GM18505 (cell line): ENCODE measurements around the gene NPNT.

ENCODE experiments used
- ATAC-seq: cut with Tn5 transposase; IDR thresholded peaks from one replicate; pipeline ENCODE4 v1.9.1; 2021; ENCODE audit not compliant: unreplicated experiment
- POLR2A ChIP-seq: IDR thresholded peaks from 4 replicates; pipeline ENCODE4 v1.6.1; 2011; ENCODE audit warnings: borderline replicate concordance; ENCODE audit not compliant: insufficient read depth, insufficient read length; ENCODE audit errors: extremely low read depth

NPNT gene

DNA sequence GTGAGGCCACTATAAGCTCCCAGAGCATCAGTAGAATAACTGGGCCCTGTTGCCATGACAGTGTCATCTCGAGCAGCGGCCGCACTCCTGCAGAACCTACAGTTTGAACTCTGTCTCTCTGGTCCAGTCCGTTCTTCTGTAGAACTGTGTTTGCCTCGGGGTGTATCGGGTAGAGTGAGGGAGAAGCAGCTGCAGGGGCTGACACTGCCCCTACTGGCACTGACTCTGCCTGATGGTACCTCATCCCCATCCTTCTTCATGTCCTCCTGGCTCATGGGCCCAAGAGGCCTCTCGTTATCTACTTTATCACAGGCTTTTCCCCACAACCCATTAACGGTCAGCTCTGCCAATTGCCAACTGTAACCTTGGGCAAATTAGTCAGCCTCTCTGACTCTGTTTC lies 96.5 kb downstream of the NPNT start:
- no peak for TF ChIP-seq POLR2A
- no peak for ATAC-seq

DNA sequence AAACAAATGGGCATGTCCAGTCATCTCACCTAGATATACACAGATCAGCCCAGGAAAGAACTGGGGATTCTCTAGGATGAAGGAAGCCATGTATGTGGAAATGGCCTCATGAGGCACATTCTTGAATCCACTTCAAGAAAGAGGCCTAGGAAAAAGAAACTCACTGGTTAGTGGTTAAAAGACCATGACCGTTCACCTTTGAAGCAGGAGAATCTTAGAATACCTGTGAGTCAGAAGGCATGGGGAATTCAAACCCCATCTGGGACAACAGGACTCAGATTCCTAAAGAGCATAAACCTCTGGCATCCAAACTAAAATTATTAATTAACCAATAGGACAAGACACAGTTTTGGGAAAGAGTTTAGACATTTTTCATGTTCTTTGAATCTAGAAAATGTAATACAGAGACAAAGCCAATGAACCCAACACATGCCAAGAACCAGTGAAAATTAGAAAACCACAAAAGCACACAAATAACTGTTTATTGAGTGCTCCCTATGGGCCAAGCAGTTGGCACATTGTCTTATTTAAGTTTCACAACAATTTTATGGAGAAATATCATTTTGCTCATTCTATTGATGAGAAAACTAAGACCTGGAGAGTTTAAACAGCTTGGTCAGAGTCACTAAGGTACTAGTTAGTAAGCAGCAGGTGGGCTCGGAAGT lies 97.5 kb downstream of the NPNT start:
- no peak for ATAC-seq
- TF ChIP-seq POLR2A: no peak

DNA sequence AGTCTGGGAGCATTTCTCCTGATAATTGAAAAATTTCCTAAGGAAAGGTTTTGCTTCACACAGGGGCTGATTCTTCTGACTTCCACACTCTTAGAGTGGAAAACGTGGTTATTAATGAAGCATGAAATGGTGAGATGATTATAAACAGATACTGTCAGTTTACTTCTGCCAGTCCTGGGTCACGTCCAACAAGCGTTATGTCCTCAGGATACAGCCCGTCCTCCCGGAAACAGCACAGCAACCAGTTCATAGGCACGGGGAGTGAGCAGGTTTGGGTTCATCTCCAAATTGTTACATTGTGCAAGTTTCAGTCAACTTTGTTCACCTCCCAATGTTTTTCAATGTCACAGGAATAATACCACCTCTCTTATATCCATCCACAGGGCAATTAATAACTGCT lies 98.8 kb downstream of the NPNT start:
- no peak for TF ChIP-seq POLR2A
- ATAC-seq: no peak

DNA sequence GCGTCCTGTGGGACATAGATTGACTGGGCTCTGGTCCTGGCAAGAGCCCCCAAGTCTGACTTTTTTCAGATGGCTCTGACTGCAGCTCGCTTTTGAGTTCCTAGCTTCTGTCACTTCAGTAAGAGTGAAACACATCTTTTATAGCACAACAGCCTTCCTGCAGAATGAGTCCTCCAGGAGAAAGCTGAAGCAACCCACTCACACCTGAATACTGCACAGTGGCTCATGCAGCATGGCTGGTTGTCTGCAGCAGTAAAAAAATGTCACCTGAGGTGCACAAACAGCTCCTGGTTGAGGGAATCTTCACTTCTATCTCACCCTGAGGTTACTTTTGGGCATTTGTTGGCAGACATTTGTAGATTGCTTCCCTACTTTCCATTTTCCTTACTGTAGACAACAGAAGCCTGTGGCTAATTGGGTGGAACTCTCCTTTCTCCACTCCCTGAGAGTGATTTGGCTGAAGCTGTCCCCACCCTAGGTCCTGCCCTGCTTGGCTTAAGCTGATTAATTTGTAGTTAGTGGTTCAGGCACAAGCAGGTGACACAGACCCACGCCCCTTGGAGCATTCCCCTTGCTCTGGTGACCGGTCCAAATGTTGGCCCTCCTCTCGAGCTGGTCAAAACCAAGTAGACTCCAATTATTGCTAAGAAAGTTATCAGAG lies 99.7 kb downstream of the NPNT start:
- no peak for ATAC-seq
- no peak for TF ChIP-seq POLR2A

DNA sequence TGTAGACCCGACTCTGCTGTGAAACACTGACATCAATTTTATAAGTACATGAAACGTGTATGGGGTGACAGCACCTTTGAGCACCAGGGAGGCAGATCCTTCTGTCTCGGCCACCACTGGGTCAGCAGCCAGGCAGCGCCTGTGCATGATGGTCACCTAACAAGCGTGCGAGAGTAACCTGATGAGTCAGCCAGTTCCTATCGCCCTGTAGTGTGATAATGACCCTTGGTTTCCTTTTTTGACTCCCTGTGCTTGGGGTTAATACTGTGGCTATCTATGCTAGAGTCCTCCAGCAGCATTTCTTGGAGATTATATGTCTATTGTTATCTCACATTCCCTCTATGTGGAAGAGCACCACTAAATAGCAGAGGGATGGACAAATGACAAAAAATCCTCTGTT lies 101.6 kb downstream of the NPNT start:
- no peak for ATAC-seq
- TF ChIP-seq POLR2A: no peak

DNA sequence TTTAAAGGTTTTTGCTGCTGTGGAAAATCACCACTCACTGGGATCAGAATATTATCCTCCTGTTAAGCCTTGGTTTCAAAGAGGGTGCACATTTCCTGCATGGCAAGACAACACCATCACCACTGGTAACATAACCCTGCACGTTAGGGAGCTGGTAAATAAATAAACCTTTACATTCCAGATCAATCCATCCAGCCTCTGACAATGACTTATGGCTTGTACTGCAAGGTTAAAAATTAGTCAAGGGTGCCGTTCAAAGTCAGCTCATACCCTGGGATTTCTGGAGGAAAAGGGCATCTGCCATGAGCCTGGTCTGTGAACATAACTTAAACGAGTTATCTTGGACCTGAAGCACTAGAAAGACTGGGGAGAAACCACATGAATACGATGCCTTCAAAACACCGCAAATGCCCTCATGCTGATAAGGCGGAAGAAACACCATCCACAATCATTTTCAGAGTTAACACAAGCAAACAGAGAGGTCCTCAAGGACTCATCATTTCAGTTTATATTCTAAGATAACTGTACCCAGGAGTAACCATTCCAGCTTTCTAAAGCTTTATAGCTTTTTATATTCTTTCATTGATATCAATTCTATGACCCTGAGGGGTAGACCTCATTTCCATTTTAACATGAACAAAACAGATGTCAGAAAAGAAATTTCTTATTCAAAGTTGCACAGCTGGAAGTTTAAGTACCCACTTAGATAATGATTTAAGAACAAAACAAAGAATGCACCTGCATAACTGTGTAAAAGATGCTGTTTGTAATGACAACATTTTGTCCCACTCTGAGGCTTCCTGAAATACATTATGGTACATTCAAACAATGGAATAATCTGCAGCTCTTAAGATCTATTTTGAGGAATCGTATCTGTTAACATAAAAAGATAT lies 103.1 kb downstream of the NPNT start:
- no peak for TF ChIP-seq POLR2A
- ATAC-seq: no peak

DNA sequence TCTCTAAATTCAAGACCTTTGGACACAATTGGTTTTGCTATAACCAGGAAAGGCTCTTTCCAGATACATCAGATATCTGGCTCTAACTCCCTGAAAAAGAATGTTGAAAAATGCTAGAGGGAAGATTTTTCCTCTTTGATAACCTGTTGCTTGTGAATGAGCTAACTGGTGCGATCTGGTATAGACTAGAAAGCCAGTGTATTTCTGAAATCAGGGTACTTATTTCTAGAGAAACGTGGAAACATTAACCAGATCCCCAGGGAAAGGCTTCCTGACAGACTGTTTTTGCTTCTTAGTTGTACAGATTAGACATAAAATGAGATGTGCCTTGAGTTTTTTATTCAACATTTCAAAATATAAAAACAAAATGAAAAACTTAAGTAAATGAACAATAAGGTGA lies 107.7 kb downstream of the NPNT start:
- TF ChIP-seq POLR2A: no peak
- no peak for ATAC-seq

DNA sequence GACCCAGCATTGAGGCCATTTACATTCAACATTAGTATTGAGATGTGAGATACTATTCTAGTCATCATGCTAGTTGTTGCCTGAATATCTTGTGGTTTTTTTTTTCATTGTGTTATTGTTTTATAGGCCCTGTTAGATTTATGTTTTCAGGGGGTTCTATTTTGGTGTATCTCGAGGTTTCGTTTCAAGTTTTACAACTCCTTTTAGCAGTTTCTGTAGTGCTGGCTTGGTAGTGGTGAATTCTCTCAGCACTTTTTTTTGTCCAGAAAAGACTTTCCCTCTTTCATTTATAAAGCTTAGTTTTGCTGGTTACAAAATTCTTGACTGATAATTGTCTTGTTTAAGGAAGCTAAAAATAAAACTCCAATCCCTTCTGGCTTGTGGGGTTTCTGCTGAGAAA lies 115.5 kb downstream of the NPNT start:
- no peak for TF ChIP-seq POLR2A
- no peak for ATAC-seq

DNA sequence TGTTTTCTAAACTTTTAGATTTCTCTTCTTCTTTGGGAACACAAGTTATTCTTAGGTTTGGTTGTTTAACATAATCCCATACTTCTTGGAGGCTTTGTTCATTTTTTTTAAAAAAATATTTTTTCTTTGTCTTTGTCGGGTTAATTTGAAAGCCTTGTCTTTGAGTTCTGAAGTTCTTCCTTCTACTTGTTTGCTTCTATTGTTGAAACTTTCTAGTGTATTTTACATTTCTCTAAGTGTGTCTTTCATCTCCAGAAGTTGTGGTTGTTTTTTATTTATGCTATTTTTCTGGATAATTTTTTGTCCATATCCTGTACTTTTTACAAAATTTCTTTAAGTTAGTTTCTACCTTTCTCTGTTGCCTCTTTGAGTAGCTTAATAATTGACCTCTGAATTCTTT lies 116.1 kb downstream of the NPNT start:
- ATAC-seq: no peak
- no peak for TF ChIP-seq POLR2A

DNA sequence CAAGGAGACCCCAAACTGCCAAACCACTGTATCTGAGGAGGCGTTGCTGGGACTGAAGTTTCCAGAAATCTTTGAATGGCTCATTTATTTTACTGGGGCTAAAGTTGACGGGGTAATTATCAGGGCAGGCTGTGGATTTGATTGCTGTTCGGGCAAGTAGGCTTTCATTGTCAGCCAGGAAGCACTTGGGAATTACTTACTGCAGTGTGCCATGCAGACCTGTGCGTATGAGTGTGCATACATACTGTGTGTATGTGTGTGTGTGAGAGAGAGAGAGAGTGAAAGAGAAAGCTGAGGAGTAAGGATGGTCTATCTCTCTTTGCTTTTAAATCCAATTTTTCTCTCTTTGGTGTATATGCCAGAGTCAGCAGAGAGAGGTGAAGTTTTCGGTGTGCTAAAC lies 122.7 kb downstream of the NPNT start:
- no peak for TF ChIP-seq POLR2A
- no peak for ATAC-seq

DNA sequence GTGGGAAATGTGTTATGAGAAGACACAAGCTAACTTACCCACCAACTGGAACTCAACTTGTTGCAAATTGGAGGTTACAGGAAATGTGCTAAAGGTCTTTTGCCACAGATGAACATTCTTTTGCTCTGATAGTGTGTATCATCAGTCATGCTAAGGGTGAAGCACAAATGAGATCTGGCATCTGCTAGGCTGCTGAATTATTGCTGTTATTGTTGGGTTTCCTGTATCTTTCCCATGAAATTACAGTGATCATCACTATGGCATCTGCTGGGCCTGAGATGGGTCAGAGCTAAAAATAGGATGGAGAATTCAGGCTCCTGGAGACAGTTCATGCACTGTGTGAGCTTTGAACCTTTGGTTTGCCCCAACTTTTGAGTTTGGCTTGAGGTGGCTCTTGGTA lies 124.5 kb downstream of the NPNT start:
- no peak for TF ChIP-seq POLR2A

More for the DNA sequence above, 124.5 kb downstream of the NPNT start:
- ATAC-seq: no peak
